ENCODE measurements around the gene NOXA1.

DNA sequence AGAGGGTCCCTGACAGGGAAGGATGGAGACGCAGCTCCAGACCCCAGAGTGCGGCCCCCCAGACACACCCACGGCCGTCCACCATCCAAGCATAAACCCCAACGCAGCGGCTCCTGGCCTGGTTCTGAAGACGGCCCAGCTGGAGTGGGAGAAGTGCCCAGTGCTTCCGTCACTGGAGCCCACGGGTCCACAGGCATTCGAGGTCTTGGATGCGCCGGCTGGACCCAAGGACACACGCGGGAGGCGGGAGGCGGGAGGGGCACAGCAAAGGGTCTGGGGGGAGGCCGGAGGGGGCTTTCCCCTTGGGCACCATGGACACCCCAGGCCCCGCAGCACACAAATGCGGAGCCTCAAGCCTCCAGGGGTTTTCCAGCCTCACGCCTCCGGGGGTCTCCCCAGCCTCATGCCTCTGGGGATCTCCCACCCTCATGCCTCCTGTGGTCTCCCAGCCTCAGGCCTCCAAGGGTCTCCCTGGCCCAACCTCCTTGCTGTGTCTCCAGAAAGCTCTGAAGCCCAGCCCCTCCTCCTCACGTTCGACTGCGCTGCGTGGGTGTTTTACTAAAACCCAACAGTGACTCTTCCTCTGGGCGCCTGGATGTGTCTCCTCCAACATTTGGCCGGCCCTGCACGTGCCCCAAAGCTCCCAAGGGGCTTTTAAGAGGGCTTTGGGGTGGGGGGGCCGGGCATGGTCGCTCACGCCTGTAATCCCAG, 15.4 kb upstream of the NOXA1 start:
- TF ChIP-seq YY1 (IDR thresholded peaks at IDR 0.05; ENCODE audit: low read depth, low read length) (no peak), EP300 (IDR thresholded peaks at IDR 0.05; ENCODE audit: borderline replicate concordance in 1 of 2, low read depth in 2 of 2, low read length in 2 of 2) (no peak), POLR2AphosphoS5 (IDR thresholded peaks at IDR 0.05; ENCODE audit: low read depth, low read length) (no peak), POLR2A (IDR thresholded peaks at IDR 0.05; ENCODE audit: control extremely low read depth in 1 of 2, low read depth in 2 of 2, low read length in 2 of 2) (no peak), KDM1A (IDR thresholded peaks at IDR 0.05; ENCODE audit: borderline replicate concordance, low read length) (no peak), SAP30 (IDR thresholded peaks at IDR 0.05; ENCODE audit: insufficient read depth, insufficient replicate concordance, low read length) (no peak), RFX5 (IDR thresholded peaks at IDR 0.05; ENCODE audit: borderline replicate concordance, low read depth, low read length) (no peak), HDAC6 (IDR thresholded peaks at IDR 0.05; ENCODE audit: low read depth, low read length) (no peak)
- TF ChIP-seq, protein P1, sequence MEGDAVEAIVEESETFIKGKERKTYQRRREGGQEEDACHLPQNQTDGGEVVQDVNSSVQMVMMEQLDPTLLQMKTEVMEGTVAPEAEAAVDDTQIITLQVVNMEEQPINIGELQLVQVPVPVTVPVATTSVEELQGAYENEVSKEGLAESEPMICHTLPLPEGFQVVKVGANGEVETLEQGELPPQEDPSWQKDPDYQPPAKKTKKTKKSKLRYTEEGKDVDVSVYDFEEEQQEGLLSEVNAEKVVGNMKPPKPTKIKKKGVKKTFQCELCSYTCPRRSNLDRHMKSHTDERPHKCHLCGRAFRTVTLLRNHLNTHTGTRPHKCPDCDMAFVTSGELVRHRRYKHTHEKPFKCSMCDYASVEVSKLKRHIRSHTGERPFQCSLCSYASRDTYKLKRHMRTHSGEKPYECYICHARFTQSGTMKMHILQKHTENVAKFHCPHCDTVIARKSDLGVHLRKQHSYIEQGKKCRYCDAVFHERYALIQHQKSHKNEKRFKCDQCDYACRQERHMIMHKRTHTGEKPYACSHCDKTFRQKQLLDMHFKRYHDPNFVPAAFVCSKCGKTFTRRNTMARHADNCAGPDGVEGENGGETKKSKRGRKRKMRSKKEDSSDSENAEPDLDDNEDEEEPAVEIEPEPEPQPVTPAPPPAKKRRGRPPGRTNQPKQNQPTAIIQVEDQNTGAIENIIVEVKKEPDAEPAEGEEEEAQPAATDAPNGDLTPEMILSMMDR (IDR thresholded peaks at IDR 0.05; ENCODE audit: control extremely low read depth in 1 of 3, insufficient read depth in 1 of 3, low read depth in 1 of 3, low read length in 3 of 3), result no peak
